ENCODE measurements around the gene FAF2. TPM values are rescaled to one million over a fixed set of nuclear protein-coding genes. Genes with fewer than 3 reads are reported as not detected.

FAF2 gene
- total and polyA plus RNA-seq, 10 of the 15 experiments (the other 5 are each of a cell fraction or from before 2014, with no cell fraction given) = 19.0 to 45.1 (median 35.6) TPM

- TF ChIP-seq, protein P1, sequence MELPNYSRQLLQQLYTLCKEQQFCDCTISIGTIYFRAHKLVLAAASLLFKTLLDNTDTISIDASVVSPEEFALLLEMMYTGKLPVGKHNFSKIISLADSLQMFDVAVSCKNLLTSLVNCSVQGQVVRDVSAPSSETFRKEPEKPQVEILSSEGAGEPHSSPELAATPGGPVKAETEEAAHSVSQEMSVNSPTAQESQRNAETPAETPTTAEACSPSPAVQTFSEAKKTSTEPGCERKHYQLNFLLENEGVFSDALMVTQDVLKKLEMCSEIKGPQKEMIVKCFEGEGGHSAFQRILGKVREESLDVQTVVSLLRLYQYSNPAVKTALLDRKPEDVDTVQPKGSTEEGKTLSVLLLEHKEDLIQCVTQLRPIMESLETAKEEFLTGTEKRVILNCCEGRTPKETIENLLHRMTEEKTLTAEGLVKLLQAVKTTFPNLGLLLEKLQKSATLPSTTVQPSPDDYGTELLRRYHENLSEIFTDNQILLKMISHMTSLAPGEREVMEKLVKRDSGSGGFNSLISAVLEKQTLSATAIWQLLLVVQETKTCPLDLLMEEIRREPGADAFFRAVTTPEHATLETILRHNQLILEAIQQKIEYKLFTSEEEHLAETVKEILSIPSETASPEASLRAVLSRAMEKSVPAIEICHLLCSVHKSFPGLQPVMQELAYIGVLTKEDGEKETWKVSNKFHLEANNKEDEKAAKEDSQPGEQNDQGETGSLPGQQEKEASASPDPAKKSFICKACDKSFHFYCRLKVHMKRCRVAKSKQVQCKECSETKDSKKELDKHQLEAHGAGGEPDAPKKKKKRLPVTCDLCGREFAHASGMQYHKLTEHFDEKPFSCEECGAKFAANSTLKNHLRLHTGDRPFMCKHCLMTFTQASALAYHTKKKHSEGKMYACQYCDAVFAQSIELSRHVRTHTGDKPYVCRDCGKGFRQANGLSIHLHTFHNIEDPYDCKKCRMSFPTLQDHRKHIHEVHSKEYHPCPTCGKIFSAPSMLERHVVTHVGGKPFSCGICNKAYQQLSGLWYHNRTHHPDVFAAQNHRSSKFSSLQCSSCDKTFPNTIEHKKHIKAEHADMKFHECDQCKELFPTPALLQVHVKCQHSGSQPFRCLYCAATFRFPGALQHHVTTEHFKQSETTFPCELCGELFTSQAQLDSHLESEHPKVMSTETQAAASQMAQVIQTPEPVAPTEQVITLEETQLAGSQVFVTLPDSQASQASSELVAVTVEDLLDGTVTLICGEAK (IDR thresholded peaks at IDR 0.05; ENCODE audit: borderline replicate concordance) = no peak
- TF ChIP-seq ZNF384 (IDR thresholded peaks at IDR 0.05; ENCODE audit: borderline replicate concordance, low read depth, low read length) (no peak), ZNF217 (IDR thresholded peaks at IDR 0.05) (no peak), PML (IDR thresholded peaks at IDR 0.05; ENCODE audit: low read length) (no peak), MEF2A (IDR thresholded peaks at IDR 0.05; ENCODE audit: insufficient read depth, low read depth, low read length) (no peak), RELA (IDR thresholded peaks at IDR 0.05; ENCODE audit: borderline replicate concordance, partially characterized antibody) (no peak), HDAC6 (IDR thresholded peaks at IDR 0.05; ENCODE audit: unreplicated experiment) (no peak), NR2C2 (IDR thresholded peaks at IDR 0.05; ENCODE audit: borderline replicate concordance, control insufficient read depth, insufficient read length, low read depth) (no peak), NR2F1 (conservative IDR thresholded peaks at IDR 0.05) (no peak), RUNX3 (IDR thresholded peaks at IDR 0.05; ENCODE audit: low read length) (no peak)
Measured at GRCh38 chr5:176446028-176446665, 2.0 kb upstream of the FAF2 start (continued).

Measured in GM12878 (cell line).